Endothelial cell of umbilical vein (primary cell): ENCODE measurements around the gene SELENOV. TPM values are rescaled to one million over a fixed set of nuclear protein-coding genes. Genes with fewer than 3 reads are reported as not detected.

ENCODE experiments used
- BruUV-seq: library from RNA; stranded (reverse); fragments of 400-500 nt; replicated peaks from 2 replicates; lab custom pipeline; 2021; lab: Mats Ljungman, UMichigan
- CTCF ChIA-PET: fragments of 300-600, 350-600 bp; sonication (Branson Sonifier 250); formaldehyde crosslinking; loops from one replicate; lab custom pipeline; 2021; ENCODE audit warnings: antibody characterized with exemption, inconsistent platforms; lab: Charles Lee
- POLR2A ChIA-PET: fragments of 300-600, 350-600 bp; sonication (Branson Sonifier 250); formaldehyde crosslinking; loops from one replicate; lab custom pipeline; 2021; ENCODE audit warnings: antibody characterized with exemption, inconsistent platforms; lab: Charles Lee
- DNase-seq: peaks from one replicate; pipeline ENCODE4 v3.0.0-alpha.2; 2011; ENCODE audit warnings: low read depth, low spot score
- FAIRE-seq: peaks from 2 replicates; lab custom pipeline; 2011; peaks lifted over from hg19 to GRCh38; lab: Jason Lieb, UNC
- H2AFZ ChIP-seq: 2 replicates; pipeline ENCODE4 v1.6.0; 2012; ENCODE audit warnings: low read depth, low read length, control low read depth, inconsistent platforms
- H3K27ac ChIP-seq: 2 replicates; pipeline ENCODE4 v1.5.1; 2011; ENCODE audit warnings: low read depth, mild to moderate bottlenecking, control low read depth, low read length, moderate library complexity; ENCODE audit not compliant: insufficient read depth
- H3K27me3 ChIP-seq, 2 experiments: 2 replicates each; pipeline versions ENCODE4 v1.6.0 to v1.6.1; 2011; ENCODE audit warnings: low read length in 2 of 2, mixed read lengths in 1 of 2; ENCODE audit not compliant: control insufficient read depth in 2 of 2, insufficient read depth in 2 of 2
- H3K36me3 ChIP-seq, 2 experiments: 2 replicates in 1 of 2; 3 replicates in 1 of 2; pipeline ENCODE4 v1.5.1; 2011; ENCODE audit warnings: low read length in 2 of 2, mild to moderate bottlenecking in 1 of 2, moderate library complexity in 1 of 2; ENCODE audit not compliant: control insufficient read depth in 2 of 2, insufficient read depth in 2 of 2; ENCODE audit errors: extremely low read depth in 1 of 2
- H3K4me1 ChIP-seq: 3 replicates; pipeline ENCODE4 v1.5.1; 2011; ENCODE audit warnings: mild to moderate bottlenecking, low read length; ENCODE audit not compliant: control insufficient read depth, insufficient read depth; ENCODE audit errors: extremely low read depth
- H3K4me2 ChIP-seq: 2 replicates; pipeline ENCODE4 v1.6.1; 2011; ENCODE audit warnings: low read length, control low read depth, mixed read lengths; ENCODE audit not compliant: insufficient read depth
- H3K4me3 ChIP-seq, 3 experiments: fragments of 200-600 bp in 1 of 3; sonication (generic), shearing (Covaris generic) in 1 of 3; replicated peaks in 1 of 3; 2 replicates each; pipeline ENCODE4 v1.5.1; 2011 to 2016; ENCODE audit warnings: control low read depth in 3 of 3, low read length in 3 of 3, mild to moderate bottlenecking in 2 of 3, inconsistent platforms in 1 of 3, low read depth in 1 of 3, moderate library complexity in 1 of 3; ENCODE audit not compliant: insufficient read depth in 1 of 3
- H3K79me2 ChIP-seq: 2 replicates; pipeline ENCODE4 v1.6.0; 2012; ENCODE audit warnings: low read length, inconsistent platforms; ENCODE audit not compliant: control insufficient read depth, insufficient read depth
- H3K9ac ChIP-seq: replicated peaks from 2 replicates; pipeline ENCODE3; 2011; ENCODE audit warnings: low read length, control low read depth; ENCODE audit not compliant: insufficient read depth; ENCODE audit errors: extremely low read depth
- H3K9me1 ChIP-seq: replicated peaks from 3 replicates; pipeline ENCODE4 v1.6.0; 2011; ENCODE audit warnings: mild to moderate bottlenecking, low read length; ENCODE audit not compliant: control insufficient read depth, insufficient read depth; ENCODE audit errors: extremely low read depth
- H3K9me3 ChIP-seq: replicated peaks from 2 replicates; pipeline ENCODE4 v1.5.1; 2012; ENCODE audit warnings: low read length, inconsistent platforms; ENCODE audit not compliant: control insufficient read depth, insufficient read depth
- H4K20me1 ChIP-seq: replicated peaks from 2 replicates; pipeline ENCODE3; 2011; ENCODE audit warnings: mild to moderate bottlenecking, low read length; ENCODE audit not compliant: control insufficient read depth, insufficient read depth; ENCODE audit errors: extremely low read depth
- EZH2 ChIP-seq: IDR thresholded peaks from 2 replicates; pipeline ENCODE4 v1.6.1; 2012; ENCODE audit warnings: borderline replicate concordance, low read depth, mild to moderate bottlenecking, moderate library complexity, low read length, inconsistent platforms; ENCODE audit not compliant: severe bottlenecking
- FOS ChIP-seq: IDR thresholded peaks from 2 replicates; pipeline ENCODE4 v1.6.1; 2011; ENCODE audit warnings: mild to moderate bottlenecking, low read length, moderate library complexity, borderline replicate concordance; ENCODE audit not compliant: insufficient read depth
- GATA2 ChIP-seq: IDR thresholded peaks from 2 replicates; pipeline ENCODE4 v1.7.0; 2011; ENCODE audit warnings: low read depth, mild to moderate bottlenecking, moderate library complexity, mixed read lengths, low read length; ENCODE audit not compliant: insufficient read length, insufficient read depth
- JUN ChIP-seq: IDR thresholded peaks from 2 replicates; pipeline ENCODE4 v1.6.1; 2011; ENCODE audit warnings: borderline replicate concordance, low read depth; ENCODE audit not compliant: insufficient read length, insufficient read depth
- MYC ChIP-seq: IDR thresholded peaks from one replicate; pipeline ENCODE4 v1.6.1; 2011; ENCODE audit warnings: mild to moderate bottlenecking, low read depth, low read length
- POLR2A ChIP-seq: IDR thresholded peaks from 2 replicates; pipeline ENCODE4 v1.6.1; 2012; ENCODE audit warnings: low read depth, mild to moderate bottlenecking, control low read depth, low read length
- POLR2AphosphoS5 ChIP-seq: IDR thresholded peaks from 2 replicates; pipeline ENCODE4 v1.6.1; 2012; ENCODE audit warnings: low read depth, mild to moderate bottlenecking, control low read depth, low read length, moderate library complexity; ENCODE audit not compliant: insufficient read depth
- dilution Hi-C: fragments of 300-500 bp; cut with MboI; formaldehyde crosslinking; loops from one replicate; pipeline ENCODE4 v1.15.0; 2019; ENCODE audit warnings: low sequenced_read_pairs; ENCODE audit not compliant: extremely low pct_ligation_motif_present
- intact Hi-C: fragments of 100-400 bp; cut with micrococcal nuclease; formaldehyde crosslinking; loops from one replicate; pipeline ENCODE4 v1.10.0; 2022
- polyA plus RNA-seq, 4 experiments: library from polyadenylated mRNA; depleted of rRNA in 3 of 4; stranded (reverse) in 3 of 4; unstranded in 1 of 4; fragments of >200 nt; gene quantifications; 2 replicates each; pipeline versions ENCODE4 v1.2.1 to v1.2.3, GENCODE V29; 2011 to 2012; ENCODE audit warnings: missing spikeins in 1 of 4
- total RNA-seq: library from RNA; stranded (reverse); gene quantifications from 2 replicates; pipeline ENCODE4 v1.2.3, GENCODE V29; 2021
- TF ChIP-seq, protein P1 (sequence below), 2 donors: IDR thresholded peaks; 1 replicate in 1 of 2; 2 replicates in 1 of 2; pipeline ENCODE4 v1.5.1; 2011; ENCODE audit warnings: low read length in 2 of 2, mild to moderate bottlenecking in 2 of 2, moderate library complexity in 2 of 2, control low read depth in 1 of 2, inconsistent platforms in 1 of 2, low read depth in 1 of 2; ENCODE audit not compliant: insufficient read depth in 1 of 2; ENCODE audit errors: extremely low read depth in 1 of 2
- TF ChIP-seq, protein P2 (sequence below): IDR thresholded peaks from 2 replicates; pipeline ENCODE4 v1.6.1; 2011; ENCODE audit not compliant: insufficient read depth, insufficient read length

Gene SELENOV
- total and polyA plus RNA-seq, 2 donors (not counting 3 experiments of a cell fraction or from before 2014, with no cell fraction given) = not detected

DNA sequence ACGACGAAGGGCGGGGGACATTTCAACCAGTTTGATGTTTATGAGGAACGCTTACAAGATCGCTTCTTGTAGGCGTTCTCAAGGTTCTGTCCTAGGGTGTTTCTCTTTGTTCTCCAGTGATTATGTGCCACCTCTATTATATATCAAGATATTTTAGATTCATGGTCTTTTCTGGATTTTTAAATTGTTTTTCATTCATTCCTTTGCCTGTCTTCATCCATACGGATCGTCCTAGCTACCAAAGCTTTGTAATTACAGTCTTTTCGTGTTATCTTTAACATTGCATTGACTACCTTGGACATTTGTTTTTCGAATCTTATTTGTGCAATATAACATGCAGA is 25.4 kb downstream of the SELENOV start:
- Histone ChIP-seq H2AFZ (peak overlapping the region; percentile 32), H3K27me3 (no peaks in the 10 kb centered on the region), H3K9me3 (no peaks in the 10 kb centered on the region), H3K4me2 (peak overlapping the region; percentile 5), H3K4me1 (peaks cover 25% of the 10 kb centered on the region), H3K9me1 (no peaks in the 10 kb centered on the region), H3K27ac (no peak overlapping the region), H3K79me2 (peaks cover 11% of the 10 kb centered on the region), H3K4me3 (peak overlapping the region in 1 of 3 experiments; percentile 3), H3K36me3 (no peaks in the 10 kb centered on the region), H4K20me1 (peaks cover 4% of the 10 kb centered on the region), H3K9ac (no peak overlapping the region)
- DNase-seq (no peak), FAIRE-seq (no peak)
- no TSS peak for BruUV-seq
- CTCF ChIA-PET = interaction anchor here (1.0 to 2.1 kb wide), 4 partner anchors 10 to 100 kb away, joined by 3 to 8 read pairs (median 8); no protein-coding TSS in a partner anchor
- TF ChIP-seq GATA2 (no peak), POLR2AphosphoS5 (no peak), FOS (no peak), EZH2 (no peak)
- intact Hi-C loops (no loop called here), dilution Hi-C loops (no loop called here)
- POLR2A ChIA-PET = no interaction called here

DNA sequence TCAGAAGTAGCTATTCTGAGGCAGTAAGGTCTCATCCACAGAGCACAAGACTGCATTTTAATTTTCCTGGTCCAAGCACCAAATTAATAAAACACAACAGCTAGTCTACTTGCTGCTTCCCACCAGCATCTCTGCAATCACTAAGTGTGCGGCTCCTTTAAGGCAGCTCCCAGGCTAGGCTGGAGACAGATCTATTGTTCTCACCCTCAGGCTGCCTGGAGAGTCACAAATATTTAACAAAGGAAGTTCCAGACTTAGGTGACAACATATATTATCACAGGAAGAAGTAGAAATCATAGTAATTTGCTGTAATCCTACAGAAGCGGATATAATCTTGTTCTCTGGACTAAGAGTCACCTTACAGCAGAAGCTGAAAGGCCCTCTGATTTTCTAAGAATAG is 27.3 kb downstream of the SELENOV start:
- peaks cover 8% of the 10 kb centered on the region in 2 experiments for H3K27me3 ChIP-seq
- TF ChIP-seq POLR2AphosphoS5 (no peak), GATA2 (no peak), POLR2A (no peak), FOS (no peak), MYC (no peak), EZH2 (no peak), JUN (no peak)
- TF ChIP-seq, protein P1, sequence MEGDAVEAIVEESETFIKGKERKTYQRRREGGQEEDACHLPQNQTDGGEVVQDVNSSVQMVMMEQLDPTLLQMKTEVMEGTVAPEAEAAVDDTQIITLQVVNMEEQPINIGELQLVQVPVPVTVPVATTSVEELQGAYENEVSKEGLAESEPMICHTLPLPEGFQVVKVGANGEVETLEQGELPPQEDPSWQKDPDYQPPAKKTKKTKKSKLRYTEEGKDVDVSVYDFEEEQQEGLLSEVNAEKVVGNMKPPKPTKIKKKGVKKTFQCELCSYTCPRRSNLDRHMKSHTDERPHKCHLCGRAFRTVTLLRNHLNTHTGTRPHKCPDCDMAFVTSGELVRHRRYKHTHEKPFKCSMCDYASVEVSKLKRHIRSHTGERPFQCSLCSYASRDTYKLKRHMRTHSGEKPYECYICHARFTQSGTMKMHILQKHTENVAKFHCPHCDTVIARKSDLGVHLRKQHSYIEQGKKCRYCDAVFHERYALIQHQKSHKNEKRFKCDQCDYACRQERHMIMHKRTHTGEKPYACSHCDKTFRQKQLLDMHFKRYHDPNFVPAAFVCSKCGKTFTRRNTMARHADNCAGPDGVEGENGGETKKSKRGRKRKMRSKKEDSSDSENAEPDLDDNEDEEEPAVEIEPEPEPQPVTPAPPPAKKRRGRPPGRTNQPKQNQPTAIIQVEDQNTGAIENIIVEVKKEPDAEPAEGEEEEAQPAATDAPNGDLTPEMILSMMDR (IDR thresholded peaks at IDR 0.05; ENCODE audit: extremely low read depth in 1 of 2, insufficient read depth in 1 of 2, low read depth in 1 of 2, low read length in 2 of 2) = no peak
- TF ChIP-seq, protein P2, sequence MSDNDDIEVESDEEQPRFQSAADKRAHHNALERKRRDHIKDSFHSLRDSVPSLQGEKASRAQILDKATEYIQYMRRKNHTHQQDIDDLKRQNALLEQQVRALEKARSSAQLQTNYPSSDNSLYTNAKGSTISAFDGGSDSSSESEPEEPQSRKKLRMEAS = no peak
- peak overlapping the region in 1 of 3 experiments; percentile 22 for H3K4me3 ChIP-seq
- peak overlapping the region; percentile 29 for H3K9ac ChIP-seq
- no peaks in the 10 kb centered on the region for H3K9me1 ChIP-seq
- no TSS peak for BruUV-seq
- no peaks in the 10 kb centered on the region for H3K36me3 ChIP-seq
- peaks cover 25% of the 10 kb centered on the region for H3K4me1 ChIP-seq
- dilution Hi-C loops = no loop called here
- peaks cover 11% of the 10 kb centered on the region for H3K79me2 ChIP-seq
- peak; percentile 74 for DNase-seq
- peak overlapping the region; percentile 71 for H2AFZ ChIP-seq
- intact Hi-C loops = no loop called here
- H3K4me2 ChIP-seq = peak overlapping the region; percentile 69
- H3K9me3 ChIP-seq = no peaks in the 10 kb centered on the region
- CTCF ChIA-PET = interaction anchor here (0.7 to 1.8 kb wide), 5 partner anchors 9 to 130 kb away, joined by 3 to 9 read pairs (median 3); partner anchors contain the start of gene SELENOV
- POLR2A ChIA-PET = no interaction called here
- H4K20me1 ChIP-seq = peaks cover 4% of the 10 kb centered on the region
- peak; percentile 89 for FAIRE-seq
- peak overlapping the region; percentile 69 for H3K27ac ChIP-seq
